ENCODE data around the gene TBPL2. TPM values are rescaled to one million over a fixed set of nuclear protein-coding genes. Genes with fewer than 3 reads are reported as not detected.

The TBPL2 gene
- total RNA-seq, 6 experiments from 2014 or later, result not detected

DNA sequence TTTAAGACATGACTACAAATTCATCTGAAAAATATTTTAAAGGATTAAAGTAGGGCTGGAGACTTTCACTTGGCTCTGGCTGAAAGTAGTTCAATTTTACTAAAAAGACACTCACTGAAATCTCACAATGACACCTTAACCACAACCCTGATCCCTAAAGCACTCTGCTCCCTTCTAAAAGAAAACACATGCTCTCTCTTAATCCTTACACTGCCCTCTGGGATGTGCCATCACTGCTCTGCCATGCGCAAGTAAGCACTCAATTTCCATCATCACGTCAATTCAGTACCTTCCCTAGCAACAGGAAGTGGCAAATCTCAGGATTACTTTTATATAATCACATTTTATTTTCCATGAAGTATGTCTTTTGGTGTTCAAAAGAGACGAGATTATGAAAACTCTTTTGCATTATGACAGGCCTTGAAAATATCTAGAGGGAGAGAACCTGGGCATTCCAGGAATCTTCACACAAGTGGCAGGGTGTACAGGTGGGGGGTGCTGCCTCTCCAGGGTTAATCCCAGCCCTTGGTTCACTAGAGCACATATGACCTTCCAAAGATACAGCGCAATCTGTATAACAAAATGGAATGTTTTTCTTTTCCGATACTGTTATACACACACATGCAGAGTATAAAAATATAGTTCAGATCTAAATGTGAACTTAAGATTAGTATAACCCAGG is 36.1 kb downstream of the TBPL2 start:
- TF ChIP-seq, protein P1, sequence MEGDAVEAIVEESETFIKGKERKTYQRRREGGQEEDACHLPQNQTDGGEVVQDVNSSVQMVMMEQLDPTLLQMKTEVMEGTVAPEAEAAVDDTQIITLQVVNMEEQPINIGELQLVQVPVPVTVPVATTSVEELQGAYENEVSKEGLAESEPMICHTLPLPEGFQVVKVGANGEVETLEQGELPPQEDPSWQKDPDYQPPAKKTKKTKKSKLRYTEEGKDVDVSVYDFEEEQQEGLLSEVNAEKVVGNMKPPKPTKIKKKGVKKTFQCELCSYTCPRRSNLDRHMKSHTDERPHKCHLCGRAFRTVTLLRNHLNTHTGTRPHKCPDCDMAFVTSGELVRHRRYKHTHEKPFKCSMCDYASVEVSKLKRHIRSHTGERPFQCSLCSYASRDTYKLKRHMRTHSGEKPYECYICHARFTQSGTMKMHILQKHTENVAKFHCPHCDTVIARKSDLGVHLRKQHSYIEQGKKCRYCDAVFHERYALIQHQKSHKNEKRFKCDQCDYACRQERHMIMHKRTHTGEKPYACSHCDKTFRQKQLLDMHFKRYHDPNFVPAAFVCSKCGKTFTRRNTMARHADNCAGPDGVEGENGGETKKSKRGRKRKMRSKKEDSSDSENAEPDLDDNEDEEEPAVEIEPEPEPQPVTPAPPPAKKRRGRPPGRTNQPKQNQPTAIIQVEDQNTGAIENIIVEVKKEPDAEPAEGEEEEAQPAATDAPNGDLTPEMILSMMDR (IDR thresholded peaks at IDR 0.05), result no peak
- Mint-ChIP-seq H3K36me3 (ENCODE audit: low read depth) (no peaks in the 10 kb centered on the region), H3K9me3 (no peaks in the 10 kb centered on the region), H3K4me3 (no peak overlapping the region), H3K27me3 (ENCODE audit: insufficient read depth) (no peaks in the 10 kb centered on the region; the same call in 1 of the 2 replicates), H3K4me1 (ENCODE audit: low read depth) (peaks cover 26% of the 10 kb centered on the region), H3K27ac (peak overlapping the region; percentile 17; the same call in 1 of the 2 replicates)
- no peak for DNase-seq

DNA sequence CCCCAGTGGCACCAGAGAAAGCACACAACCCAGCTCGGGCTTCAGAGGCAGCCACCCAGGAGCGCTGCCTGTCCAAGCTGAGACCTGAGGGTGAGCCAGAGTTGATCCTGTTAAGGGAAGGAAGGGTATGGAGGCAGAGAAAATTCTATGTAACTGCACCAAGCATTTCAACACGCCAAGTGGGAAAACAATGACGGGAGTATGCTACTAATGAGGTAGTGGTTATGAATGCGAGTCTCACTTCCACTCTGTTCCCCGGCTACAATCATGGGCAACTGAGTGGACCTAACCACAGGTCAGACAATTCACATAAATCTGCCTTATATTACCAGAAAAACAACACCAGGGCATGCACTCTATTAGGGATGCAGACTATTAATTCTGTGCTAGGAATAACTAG is 38.7 kb downstream of the TBPL2 start:
- no peak for DNase-seq
- peaks cover 5% of the 10 kb centered on the region; the same call in 1 of the 2 replicates for H3K36me3 Mint-ChIP-seq (ENCODE audit: low read depth)
- peaks cover 38% of the 10 kb centered on the region for H3K4me1 Mint-ChIP-seq (ENCODE audit: low read depth)
- TF ChIP-seq, protein P1 (IDR thresholded peaks at IDR 0.05), result no peak
- no peak overlapping the region for H3K27ac Mint-ChIP-seq
- H3K4me3 Mint-ChIP-seq, result no peak overlapping the region
- H3K9me3 Mint-ChIP-seq, result no peaks in the 10 kb centered on the region
- H3K27me3 Mint-ChIP-seq (ENCODE audit: insufficient read depth), result peaks cover 1% of the 10 kb centered on the region; the same call in 1 of the 2 replicates

DNA sequence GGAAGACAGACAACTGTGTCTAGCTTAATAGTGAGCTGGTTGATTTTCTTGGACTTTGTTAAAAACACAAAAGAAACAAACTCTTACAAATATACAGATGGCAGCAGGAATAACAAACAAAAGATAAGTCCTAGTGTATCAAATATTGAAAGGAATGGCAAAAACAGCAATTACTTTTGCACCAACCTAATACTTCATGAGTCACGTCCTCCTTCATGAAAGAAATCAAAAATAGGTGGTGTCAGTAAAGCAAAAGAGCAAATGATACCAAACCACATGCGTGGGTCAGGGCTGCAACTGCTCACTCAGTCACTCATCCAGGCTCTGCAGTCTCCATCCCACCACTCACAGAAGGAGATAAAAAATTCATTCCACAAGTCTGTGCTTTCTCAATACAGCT is 40.6 kb downstream of the TBPL2 start:
- TF ChIP-seq, protein P1 (IDR thresholded peaks at IDR 0.05), result no peak
- Mint-ChIP-seq H3K27ac (no peak overlapping the region; the same call in 1 of the 2 replicates), H3K9me3 (no peaks in the 10 kb centered on the region), H3K4me1 (ENCODE audit: low read depth) (peaks cover 38% of the 10 kb centered on the region), H3K36me3 (ENCODE audit: low read depth) (peaks cover 11% of the 10 kb centered on the region; the same call in 1 of the 2 replicates), H3K27me3 (ENCODE audit: insufficient read depth) (peaks cover 1% of the 10 kb centered on the region; the same call in 1 of the 2 replicates), H3K4me3 (no peak overlapping the region)
- no peak for DNase-seq

DNA sequence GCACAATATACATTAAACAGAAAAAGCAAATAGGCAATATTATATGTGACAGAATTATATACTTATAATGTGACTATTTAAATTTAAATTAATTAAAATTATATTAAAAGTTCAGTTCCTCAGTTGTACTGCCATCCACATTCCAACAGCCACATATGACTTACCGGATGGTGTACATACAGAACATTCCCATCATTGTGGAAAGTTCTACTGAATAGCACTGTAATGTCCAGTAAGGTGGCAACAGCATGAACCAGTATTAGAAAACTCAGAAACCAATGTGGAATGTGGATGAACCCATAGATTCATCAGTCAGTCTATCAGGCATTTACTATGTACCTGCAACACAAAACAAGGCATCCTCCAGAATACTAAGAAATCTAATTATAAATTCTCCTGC is 41.2 kb downstream of the TBPL2 start:
- H3K27ac Mint-ChIP-seq, result peak overlapping the region; percentile 58
- peaks cover 1% of the 10 kb centered on the region; the same call in 1 of the 2 replicates for H3K27me3 Mint-ChIP-seq (ENCODE audit: insufficient read depth)
- H3K9me3 Mint-ChIP-seq, result no peaks in the 10 kb centered on the region
- peaks cover 12% of the 10 kb centered on the region; the same call in 1 of the 2 replicates for H3K36me3 Mint-ChIP-seq (ENCODE audit: low read depth)
- TF ChIP-seq, protein P1 (IDR thresholded peaks at IDR 0.05), result no peak
- peaks cover 34% of the 10 kb centered on the region for H3K4me1 Mint-ChIP-seq (ENCODE audit: low read depth)
- DNase-seq, result no peak
- H3K4me3 Mint-ChIP-seq, result no peak overlapping the region

DNA sequence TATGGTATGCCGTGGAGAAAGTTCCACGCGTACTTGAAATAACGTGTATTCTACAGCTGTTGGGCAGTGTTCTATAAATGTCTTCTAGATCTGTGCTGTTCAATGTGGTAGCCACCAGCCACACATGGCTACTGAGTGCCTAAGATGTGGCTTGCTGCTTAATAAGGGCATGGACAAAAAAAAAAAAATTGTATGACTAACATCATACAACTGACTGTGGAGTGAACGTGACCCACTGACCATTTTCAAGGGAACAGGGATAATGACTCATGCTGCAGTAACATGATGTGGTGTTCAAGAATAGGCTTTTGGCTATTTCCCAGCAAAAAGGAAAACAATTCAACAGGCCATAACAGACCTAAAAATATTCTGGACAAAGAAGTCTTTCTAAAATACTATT is 41.7 kb downstream of the TBPL2 start:
- Mint-ChIP-seq H3K9me3 (no peaks in the 10 kb centered on the region), H3K27ac (peak overlapping the region; percentile 58), H3K4me3 (peak overlapping the region; percentile 2), H3K36me3 (ENCODE audit: low read depth) (peaks cover 12% of the 10 kb centered on the region; the same call in 1 of the 2 replicates), H3K4me1 (ENCODE audit: low read depth) (peaks cover 31% of the 10 kb centered on the region), H3K27me3 (ENCODE audit: insufficient read depth) (peaks cover 1% of the 10 kb centered on the region; the same call in 1 of the 2 replicates)
- TF ChIP-seq, protein P1 (IDR thresholded peaks at IDR 0.05), result no peak
- DNase-seq, result peak; percentile 96

Data from HFFc6 (cell line).